HG02884 (cell line): ENCODE measurements around the gene OPA3.

Experiments used
- ATAC-seq: cut with Tn5 transposase; IDR thresholded peaks from one replicate; pipeline ENCODE4 v1.9.1; 2021; ENCODE audit warnings: mild to moderate bottlenecking, moderate library complexity; ENCODE audit not compliant: unreplicated experiment

OPA3 gene

GRCh38 chr19:45568732-45569131 lies 15.9 kb downstream of the OPA3 start:
- ATAC-seq = no peak

DNA sequence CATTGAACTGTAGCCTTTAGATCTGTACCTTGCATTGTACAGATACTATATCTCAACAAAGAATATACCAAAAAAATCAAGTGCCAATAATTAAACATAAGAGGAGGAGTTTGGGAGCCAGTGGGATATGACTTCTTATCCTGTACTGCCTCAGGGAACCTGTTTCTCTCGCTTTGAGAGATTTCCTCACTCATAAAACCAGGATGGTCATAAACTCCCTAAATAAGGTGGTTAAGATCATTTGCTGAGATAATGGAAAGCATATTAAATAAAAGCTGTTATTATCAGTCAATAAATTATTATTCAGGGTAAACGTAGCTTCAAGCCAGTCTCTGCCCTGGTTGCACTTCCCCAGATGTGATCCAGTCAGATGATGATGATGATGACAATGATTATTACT lies 17.0 kb downstream of the OPA3 start:
- no peak for ATAC-seq

- no peak for ATAC-seq
Observed at GRCh38 chr19:45564131-45564780, 20.3 kb downstream of the OPA3 start.

DNA sequence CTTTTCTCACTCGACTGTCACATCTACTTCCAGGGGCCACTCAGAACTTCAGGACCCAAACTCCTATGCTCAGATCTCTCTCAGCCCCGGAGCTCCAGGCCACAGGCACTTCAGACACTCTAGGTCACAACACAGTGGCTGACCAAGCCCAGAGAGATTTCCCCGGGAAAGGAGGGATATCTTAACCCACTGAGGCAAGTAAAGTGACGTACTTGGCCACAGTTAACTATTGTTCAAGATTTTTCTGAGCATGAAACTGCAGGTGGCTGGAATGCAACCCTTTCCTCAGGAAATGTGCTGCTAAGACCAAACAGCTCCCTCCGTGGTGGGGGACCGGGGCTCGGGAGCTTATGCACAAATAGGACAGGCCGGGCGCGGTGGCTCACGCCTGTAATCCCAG lies 23.9 kb downstream of the OPA3 start:
- no peak for ATAC-seq

GRCh38 chr19:45560038-45560437 lies 24.6 kb downstream of the OPA3 start:
- ATAC-seq = no peak

- ATAC-seq = no peak
Observed at GRCh38 chr19:45558399-45558878, 26.2 kb downstream of the OPA3 start.

DNA sequence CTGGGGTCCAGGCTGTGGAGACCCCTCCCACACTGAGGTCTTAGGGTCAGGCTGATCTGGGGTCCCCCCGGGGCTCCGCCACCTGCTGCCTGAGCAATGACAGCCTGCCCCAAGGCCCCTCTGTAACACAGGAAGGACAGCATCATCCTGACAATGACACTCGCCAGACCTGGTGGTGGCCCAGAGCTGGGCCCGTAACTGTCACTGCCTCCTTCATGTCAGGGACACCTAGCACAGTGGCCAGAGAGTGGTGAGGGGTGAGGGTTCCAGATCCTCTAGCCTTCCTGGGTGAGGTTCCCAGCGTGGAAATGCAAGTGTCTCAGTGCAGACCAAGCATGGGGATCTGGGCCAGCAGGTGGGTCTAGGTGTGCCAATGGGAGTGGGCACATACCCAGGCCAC lies 27.8 kb downstream of the OPA3 start:
- no peak for ATAC-seq

- no peak for ATAC-seq
Observed at GRCh38 chr19:45554481-45554880, 30.1 kb downstream of the OPA3 start.

DNA sequence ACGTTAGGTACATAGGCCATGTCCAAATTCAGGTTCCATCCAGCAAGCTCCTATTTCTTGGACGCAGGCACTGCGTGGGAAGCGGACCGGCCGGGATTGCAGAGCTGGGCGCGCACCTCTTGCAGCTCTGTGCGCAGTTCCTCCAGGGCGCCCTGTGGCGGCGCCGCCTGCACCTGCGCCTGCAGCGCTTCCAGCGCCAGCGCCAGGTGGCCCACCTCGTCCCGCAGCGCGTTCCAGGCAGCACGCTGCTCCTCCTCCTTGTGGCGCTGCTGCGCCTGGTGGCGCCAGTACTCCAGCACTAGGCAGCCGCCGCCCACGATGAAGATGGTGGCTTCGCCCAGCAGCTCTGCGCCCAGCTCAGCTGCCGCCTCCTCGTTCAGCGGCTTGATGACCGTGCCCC lies 31.1 kb downstream of the OPA3 start:
- no peak for ATAC-seq

DNA sequence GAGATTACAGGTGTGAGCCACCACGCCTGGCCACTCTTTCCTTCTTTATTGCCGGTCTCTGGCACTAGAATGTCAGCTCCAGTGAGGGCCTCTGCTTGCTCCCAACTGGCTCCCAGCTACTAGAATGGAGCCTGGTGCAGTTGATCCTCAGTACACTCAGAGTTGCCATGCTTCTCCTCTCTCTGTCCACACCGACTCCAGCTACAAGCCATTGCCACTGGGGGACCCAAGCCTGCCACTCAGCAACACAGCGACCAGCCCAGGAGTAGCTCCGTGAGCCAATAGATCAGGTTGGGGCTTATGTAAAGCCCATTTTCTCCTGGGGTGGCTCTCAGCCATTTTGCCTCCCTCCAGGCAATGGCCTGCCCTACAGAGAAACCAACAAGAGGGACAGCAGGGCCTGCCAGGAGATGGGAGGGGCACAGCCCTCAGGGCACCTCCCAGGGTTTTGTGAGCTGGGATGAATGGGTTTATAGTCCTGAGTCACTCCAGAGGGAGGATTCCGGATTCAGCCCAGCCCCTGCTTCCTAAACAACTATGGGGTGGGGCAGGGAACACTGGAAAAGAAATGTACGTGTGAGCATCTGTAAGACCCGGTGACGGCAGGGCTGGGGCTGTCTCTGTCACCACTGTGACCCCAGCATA lies 36.5 kb downstream of the OPA3 start:
- no peak for ATAC-seq

DNA sequence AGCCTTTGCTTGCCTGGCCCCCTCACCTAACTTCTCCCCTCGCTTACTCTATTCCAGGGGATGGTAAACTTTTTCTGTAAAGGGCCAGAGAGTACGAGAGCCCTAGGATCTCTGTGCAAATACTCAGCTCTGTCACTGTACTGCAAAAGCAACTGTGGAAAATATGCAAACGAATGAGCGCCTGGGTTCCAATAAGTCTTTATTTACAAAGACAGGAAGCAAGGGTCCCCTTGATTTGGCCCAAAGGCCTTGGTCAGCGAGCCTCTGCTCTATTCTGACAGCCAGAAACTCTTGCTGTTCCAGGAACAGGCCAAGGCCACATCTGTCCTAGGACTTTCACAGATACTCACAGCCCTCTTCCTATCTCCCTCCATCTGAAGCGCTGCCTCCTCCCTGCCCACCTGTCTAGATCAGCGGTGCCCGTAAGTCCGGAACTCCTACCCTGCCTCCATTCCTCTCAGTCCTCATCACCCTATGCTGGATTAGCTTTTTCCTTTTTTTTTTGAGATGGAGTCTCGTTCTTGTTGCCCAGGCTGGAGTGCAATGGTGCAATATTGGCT lies 37.3 kb downstream of the OPA3 start:
- no peak for ATAC-seq

GRCh38 chr19:45542234-45542668 lies 42.4 kb downstream of the OPA3 start:
- no peak for ATAC-seq

GRCh38 chr19:45539459-45539858 lies 45.1 kb downstream of the OPA3 start:
- ATAC-seq = no peak

- ATAC-seq = no peak
Observed at GRCh38 chr19:45531349-45531748, 53.3 kb downstream of the OPA3 start.

DNA sequence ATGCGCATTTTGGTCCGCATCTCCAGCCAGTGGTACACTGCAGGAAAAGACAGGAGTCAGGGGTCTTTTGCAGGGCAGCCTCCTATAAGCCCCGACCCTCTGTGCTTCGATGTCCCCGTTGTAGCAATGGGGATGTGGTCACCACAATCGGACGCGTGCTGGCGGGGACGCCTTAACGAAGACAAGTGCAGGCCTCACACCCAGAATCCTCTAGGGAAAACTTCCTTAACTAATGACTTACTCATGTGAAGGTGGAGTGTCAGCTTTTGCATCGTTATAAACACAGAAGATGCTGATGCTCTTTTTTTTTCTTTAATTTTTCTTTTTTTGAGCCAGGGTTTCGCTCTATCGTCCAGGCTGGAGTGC lies 55.2 kb downstream of the OPA3 start:
- ATAC-seq = no peak

GRCh38 chr19:45528744-45529419 lies 55.7 kb downstream of the OPA3 start:
- ATAC-seq = no peak

DNA sequence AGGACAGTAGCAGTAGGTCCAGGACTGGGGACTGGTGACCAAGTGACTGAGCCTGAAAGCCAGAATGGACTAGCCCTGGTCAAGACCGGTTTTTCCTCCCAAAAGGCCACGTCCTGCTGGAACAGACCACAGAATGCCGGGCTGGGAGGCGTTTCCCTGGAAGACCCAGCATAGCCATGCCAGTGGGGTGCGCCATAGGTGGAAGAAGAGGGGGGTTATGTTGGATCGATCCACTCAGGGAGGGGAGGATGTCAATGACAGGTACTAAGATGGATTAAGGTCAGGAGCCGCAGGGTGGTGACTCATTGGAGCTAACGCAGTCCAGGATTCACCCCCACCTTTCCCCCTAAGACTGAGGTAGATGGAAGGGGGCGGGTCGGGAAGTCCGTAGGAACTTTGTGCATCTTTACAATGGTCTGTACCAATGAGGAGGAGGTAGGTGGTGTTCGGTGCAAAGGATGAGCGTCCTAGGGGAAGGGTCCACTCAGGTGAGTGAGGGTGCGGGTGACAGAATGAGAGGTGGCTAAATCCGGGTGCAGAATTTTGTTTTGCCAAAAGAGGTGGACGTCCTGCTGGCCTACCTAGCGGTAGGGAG lies 56.4 kb downstream of the OPA3 start:
- ATAC-seq = no peak

GRCh38 chr19:45527731-45528130 lies 56.9 kb downstream of the OPA3 start:
- no peak for ATAC-seq

DNA sequence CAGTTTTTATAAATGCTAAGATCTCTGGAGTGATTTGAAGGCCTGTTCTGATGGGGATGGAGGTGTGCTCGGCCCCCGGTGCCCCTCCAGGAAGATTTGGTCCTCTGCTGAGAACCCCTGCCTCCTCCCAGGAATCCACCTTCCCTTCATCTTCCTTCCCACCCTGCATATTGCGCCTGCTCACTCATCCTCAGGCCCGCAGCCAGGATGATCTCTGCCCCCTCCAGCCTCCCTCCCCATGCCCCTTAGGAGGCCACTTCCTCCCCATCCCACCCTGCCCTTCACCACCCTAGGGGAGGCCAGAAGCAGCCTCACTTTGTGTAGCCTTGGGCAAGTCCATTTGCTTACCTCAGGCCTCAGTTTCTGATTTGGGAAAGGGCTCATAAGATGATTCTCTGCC lies 57.6 kb downstream of the OPA3 start:
- ATAC-seq = no peak

- no peak for ATAC-seq
Observed at GRCh38 chr19:45526143-45526542, 58.5 kb downstream of the OPA3 start.

- no peak for ATAC-seq
Observed at GRCh38 chr19:45524575-45525129, 60.0 kb downstream of the OPA3 start.
